DOHH2 (cell line): ENCODE results near the gene UFSP1.

Source experiments
- H3F3A ChIP-seq: fragments of 200-600 bp; sonication (generic), shearing (Covaris generic); 2 replicates; pipeline ENCODE4 v1.6.0; 2016; ENCODE audit warnings: antibody characterized with exemption, mild to moderate bottlenecking; ENCODE audit not compliant: control insufficient read depth, insufficient read depth
- H3K27ac ChIP-seq: fragments of 200-600 bp; sonication (generic); 2 replicates; pipeline ENCODE4 v1.5.1; 2014; ENCODE audit warnings: low read depth, mild to moderate bottlenecking, low read length, moderate library complexity
- H3K27me3 ChIP-seq: fragments of 200-600 bp; sonication (generic); 2 replicates; pipeline ENCODE4 v1.6.1; 2014; ENCODE audit warnings: mild to moderate bottlenecking, low read length, mixed read lengths; ENCODE audit not compliant: control insufficient read depth
- H3K36me3 ChIP-seq: fragments of 200-600 bp; sonication (generic); 2 replicates; pipeline ENCODE4 v1.6.1; 2014; ENCODE audit warnings: mild to moderate bottlenecking, low read length, moderate library complexity, mixed read lengths; ENCODE audit not compliant: control insufficient read depth
- H3K4me1 ChIP-seq: fragments of 200-600 bp; sonication (generic); 2 replicates; pipeline ENCODE4 v1.6.1; 2014; ENCODE audit warnings: mild to moderate bottlenecking, low read length, mixed read lengths; ENCODE audit not compliant: control insufficient read depth
- H3K4me2 ChIP-seq: fragments of 200-600 bp; sonication (generic); 2 replicates; pipeline ENCODE4 v1.6.0; 2014; ENCODE audit warnings: mild to moderate bottlenecking, low read length, moderate library complexity
- H3K4me3 ChIP-seq: fragments of 200-600 bp; sonication (generic); 2 replicates; pipeline ENCODE4 v1.5.1; 2014; ENCODE audit warnings: mild to moderate bottlenecking, low read length, mixed read lengths
- H3K79me2 ChIP-seq: fragments of 200-600 bp; sonication (generic); 2 replicates; pipeline ENCODE4 v1.6.1; 2014; ENCODE audit warnings: mild to moderate bottlenecking, low read length, mixed read lengths; ENCODE audit not compliant: control insufficient read depth
- H3K9me2 ChIP-seq: fragments of 200-600 bp; sonication (generic); replicated peaks from 2 replicates; pipeline ENCODE4 v1.6.1; 2014; ENCODE audit warnings: mild to moderate bottlenecking, low read length, mixed read lengths; ENCODE audit not compliant: control insufficient read depth
- H3K9me3 ChIP-seq: fragments of 200-600 bp; sonication (generic); 2 replicates; pipeline ENCODE4 v1.6.1; 2014; ENCODE audit warnings: antibody characterized with exemption, low read length, mixed read lengths; ENCODE audit not compliant: control insufficient read depth, insufficient read depth
- H4K20me1 ChIP-seq: fragments of 200-600 bp; sonication (generic); 2 replicates; pipeline ENCODE4 v1.6.0; 2014; ENCODE audit warnings: low read depth, mild to moderate bottlenecking, antibody characterized with exemption, low read length, moderate library complexity; ENCODE audit not compliant: control insufficient read depth, insufficient read depth
- CTCF ChIP-seq: fragments of 200-600 bp; sonication (generic); IDR thresholded peaks from one replicate; pipeline ENCODE4 v1.5.1; 2014; ENCODE audit warnings: antibody characterized with exemption, mild to moderate bottlenecking, low read depth, low read length; ENCODE audit not compliant: poor library complexity, severe bottlenecking
- EZH2phosphoT487 ChIP-seq: fragments of 200-600 bp; sonication (generic); IDR thresholded peaks from 2 replicates; pipeline ENCODE4 v1.6.1; 2017; ENCODE audit warnings: borderline replicate concordance, mild to moderate bottlenecking, antibody characterized with exemption, low read length, moderate library complexity, mixed read lengths

UFSP1 gene

DNA sequence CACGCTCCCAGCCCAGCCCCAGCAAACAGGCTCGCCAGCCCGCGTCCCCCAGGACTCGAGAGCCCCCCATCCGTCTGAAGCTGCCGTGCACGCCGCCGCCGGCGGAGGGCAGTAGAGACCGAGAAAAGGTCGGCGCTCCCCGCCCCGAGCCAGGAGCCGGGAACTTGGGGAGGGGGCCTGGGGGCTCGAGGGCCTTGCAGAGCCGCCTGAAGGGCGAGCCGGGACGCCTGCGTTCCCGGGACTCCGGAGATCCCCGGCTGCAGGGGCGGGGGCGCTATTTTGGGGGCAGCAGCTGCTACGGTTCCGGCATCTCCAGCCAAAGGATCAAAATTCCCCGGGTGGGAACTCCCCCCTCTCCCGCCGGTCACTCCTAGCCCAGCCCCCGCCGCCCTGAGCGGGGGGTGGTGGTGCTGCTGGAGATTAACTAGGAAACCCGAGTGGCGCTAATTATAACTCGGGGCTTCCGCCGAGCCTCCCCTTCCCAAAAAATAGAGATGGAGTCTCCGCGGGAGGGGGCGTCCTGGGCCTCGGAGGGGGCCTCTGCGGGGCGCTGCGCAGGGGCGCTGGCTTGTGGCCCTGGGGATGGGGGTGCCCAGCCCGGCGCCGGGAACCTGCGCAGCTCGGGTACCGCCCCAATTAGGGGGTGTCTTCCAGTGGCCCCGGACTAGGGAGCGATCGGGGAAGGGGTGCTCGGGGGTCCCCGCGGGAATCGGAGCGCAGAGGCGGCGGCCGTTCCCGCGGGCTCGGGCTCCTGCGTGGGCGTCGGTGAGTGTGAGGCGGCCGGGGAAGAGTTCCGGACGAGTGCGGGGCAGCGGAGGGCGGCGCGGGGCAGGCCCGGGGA is 5.6 kb upstream of the UFSP1 start:
- Histone ChIP-seq H3K9me3 (no peaks in the 10 kb centered on the region), H3F3A (peaks cover 4% of the 10 kb centered on the region; the same call in 1 of the 2 replicates), H4K20me1 (no peaks in the 10 kb centered on the region), H3K27me3 (peaks cover 56% of the 10 kb centered on the region), H3K27ac (no peak overlapping the region), H3K4me3 (peak overlapping the region; percentile 21), H3K4me1 (peaks cover 25% of the 10 kb centered on the region), H3K79me2 (no peaks in the 10 kb centered on the region), H3K9me2 (no peaks in the 10 kb centered on the region), H3K4me2 (peak overlapping the region; percentile 54), H3K36me3 (no peaks in the 10 kb centered on the region)
- TF ChIP-seq CTCF (peak; percentile 97), EZH2phosphoT487 (peak; percentile 97; the same call in 1 of the 2 replicates)

DNA sequence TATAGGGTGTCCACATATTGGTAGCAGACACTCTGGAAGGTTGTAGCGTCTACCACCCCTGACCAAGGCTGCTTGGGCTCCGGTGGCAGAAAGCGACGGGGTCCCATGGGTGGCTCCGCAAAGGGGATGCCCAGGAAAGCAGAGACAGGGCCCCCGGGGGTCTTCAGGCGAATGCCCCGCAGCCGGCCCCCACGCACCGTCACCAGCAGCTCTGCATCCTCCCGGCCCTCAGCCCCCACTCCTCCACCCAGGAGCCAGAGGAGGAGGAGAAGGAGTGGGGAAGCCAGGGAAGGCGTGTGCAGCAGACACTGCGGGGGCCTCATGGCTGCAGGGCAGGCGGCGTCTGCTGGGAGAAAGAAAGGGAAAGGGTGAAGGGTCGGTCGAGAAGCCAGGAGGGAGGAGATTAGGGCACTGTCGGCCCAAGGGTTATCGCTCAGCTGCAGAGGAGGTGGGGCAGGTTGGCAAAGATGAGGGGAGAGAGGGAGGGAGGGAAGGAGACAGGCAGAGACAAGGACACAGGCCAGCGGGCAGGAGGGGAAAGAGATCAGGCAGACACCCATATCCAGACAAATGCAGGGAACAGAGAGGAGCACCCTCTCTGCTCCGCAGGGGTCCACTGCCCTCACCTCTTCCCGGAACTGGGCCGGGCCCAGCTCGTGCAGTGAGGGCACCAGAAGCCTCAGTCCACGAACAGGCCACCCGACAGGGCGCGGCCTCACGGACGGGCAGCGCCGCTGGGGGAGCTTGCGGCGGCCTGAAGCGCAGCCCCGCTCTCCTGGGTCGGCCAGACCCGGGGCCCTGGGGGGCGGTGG is 4.6 kb upstream of the UFSP1 start:
- Histone ChIP-seq H4K20me1 (no peaks in the 10 kb centered on the region), H3K27me3 (peaks cover 56% of the 10 kb centered on the region), H3K4me1 (peaks cover 30% of the 10 kb centered on the region), H3K4me3 (no peak overlapping the region), H3K27ac (no peak overlapping the region), H3K9me3 (no peaks in the 10 kb centered on the region), H3F3A (peaks cover 4% of the 10 kb centered on the region; the same call in 1 of the 2 replicates), H3K4me2 (no peak overlapping the region), H3K9me2 (no peaks in the 10 kb centered on the region), H3K36me3 (peaks cover 3% of the 10 kb centered on the region), H3K79me2 (peaks cover 4% of the 10 kb centered on the region)
- TF ChIP-seq EZH2phosphoT487 (no peak), CTCF (no peak)

- TF ChIP-seq CTCF = no peak
- no peak for TF ChIP-seq EZH2phosphoT487
- H3K9me3 ChIP-seq = no peaks in the 10 kb centered on the region
- peaks cover 10% of the 10 kb centered on the region for H3K36me3 ChIP-seq
- peaks cover 11% of the 10 kb centered on the region for H3K79me2 ChIP-seq
- peaks cover 56% of the 10 kb centered on the region for H3K27me3 ChIP-seq
- peaks cover 7% of the 10 kb centered on the region for H3F3A ChIP-seq
- H3K4me2 ChIP-seq = no peak overlapping the region
- H3K9me2 ChIP-seq = no peaks in the 10 kb centered on the region
- no peak overlapping the region for H3K27ac ChIP-seq
- no peak overlapping the region for H3K4me3 ChIP-seq
- peaks cover 37% of the 10 kb centered on the region for H3K4me1 ChIP-seq
- H4K20me1 ChIP-seq = no peaks in the 10 kb centered on the region
Observed at GRCh38 chr7:100893318-100893895, 3.9 kb upstream of the UFSP1 start.
